A549 (cell line): Measurements from ENCODE around the gene CNOT10. TPM values are rescaled to one million over a fixed set of nuclear protein-coding genes. Genes with fewer than 3 reads are reported as not detected.

Experiments used
- ATAC-seq, 2 experiments: fragments of 200-7000 bp in 1 of 2; fragments of >200 bp in 1 of 2; cut with Nextera tagmentation in 1 of 2; cut with Tn5 transposase in 1 of 2; 3 replicates each; pipeline versions ENCODE4 v1.8.0 to v1.9.1; 2018 to 2020; ENCODE audit warnings: mild to moderate bottlenecking in 1 of 2, moderate library complexity in 1 of 2
- CTCF ChIA-PET: fragments of 300-600 bp; sonication (Branson Sonifier 250); formaldehyde crosslinking; extraction: SDS; loops from one replicate; lab custom pipeline; 2021; ENCODE audit warnings: antibody characterized with exemption, inconsistent platforms; lab: Yijun Ruan, JAX
- POLR2A ChIA-PET: fragments of 350-600 bp; formaldehyde crosslinking; extraction: SDS; loops from one replicate; lab custom pipeline; 2021; ENCODE audit warnings: antibody characterized with exemption, inconsistent platforms; lab: Yijun Ruan, JAX
- DNase-seq, 2 experiments: peaks; one replicate each; pipeline versions ENCODE4 v3.0.0 to v3.0.0-alpha.2; 2011 to 2016; ENCODE audit warnings: low read depth in 1 of 2, low spot score in 1 of 2
- FAIRE-seq: peaks from 2 replicates; lab custom pipeline; 2011; peaks lifted over from hg19 to GRCh38; lab: Jason Lieb, UNC
- H3K27ac ChIP-seq, 2 experiments: fragments of >200 bp; sonication (Bioruptor Twin); formaldehyde crosslinking; 3 replicates each; pipeline ENCODE4 v1.5.1; 2016 to 2017
- H3K4me1 ChIP-seq: fragments of >200 bp; sonication (Bioruptor Twin); formaldehyde crosslinking; 3 replicates; pipeline ENCODE4 v1.6.1; 2016
- H3K4me2 ChIP-seq: fragments of >200 bp; sonication (Bioruptor Twin); formaldehyde crosslinking; 3 replicates; pipeline ENCODE4 v1.6.1; 2016
- H3K4me3 ChIP-seq: fragments of >200 bp; sonication (Bioruptor Twin); formaldehyde crosslinking; 3 replicates; pipeline ENCODE4 v1.5.1; 2016
- H3K9me3 ChIP-seq: fragments of >200 bp; sonication (Bioruptor Twin); formaldehyde crosslinking; 3 replicates; pipeline ENCODE4 v1.6.1; 2016
- CBX8 ChIP-seq: fragments of 200-600 bp; sonication (generic); IDR thresholded peaks from 2 replicates; pipeline ENCODE4 v1.6.1; 2016
- CHD4 ChIP-seq: fragments of 200-600 bp; sonication (generic); IDR thresholded peaks from 2 replicates; pipeline ENCODE4 v1.6.1; 2016; ENCODE audit warnings: antibody characterized with exemption, mild to moderate bottlenecking, borderline replicate concordance
- EHF ChIP-seq: fragments of 250-450 bp; sonication (Bioruptor Pico); IDR thresholded peaks from 2 replicates; pipeline ENCODE4 v1.5.0; 2020; ENCODE audit warnings: mild to moderate bottlenecking
- EHMT2 ChIP-seq: fragments of 200-600 bp; sonication (generic); IDR thresholded peaks from 2 replicates; pipeline ENCODE4 v1.6.1; 2016; ENCODE audit warnings: antibody characterized with exemption, low read depth, mild to moderate bottlenecking, moderate library complexity
- FOSL2 ChIP-seq, 2 experiments: fragments of 450-650 bp in 1 of 2; fragments of >200 bp in 1 of 2; sonication (Bioruptor Twin) in 1 of 2; formaldehyde crosslinking; IDR thresholded peaks; 2 replicates each; pipeline versions ENCODE4 v1.5.0 to v1.6.1; 2016 to 2020; ENCODE audit warnings: mild to moderate bottlenecking in 1 of 2, moderate library complexity in 1 of 2
- GATA3 ChIP-seq: IDR thresholded peaks from 2 replicates; pipeline ENCODE4 v1.6.1; 2012; ENCODE audit warnings: borderline replicate concordance
- HDAC2 ChIP-seq: fragments of 200-600 bp; sonication (generic); IDR thresholded peaks from 2 replicates; pipeline ENCODE4 v1.6.1; 2016
- HES2 ChIP-seq: fragments of >200 bp; sonication (Bioruptor Twin); formaldehyde crosslinking; IDR thresholded peaks from 2 replicates; pipeline ENCODE4 v1.6.1; 2016
- HMGXB4 ChIP-seq: fragments of 250-450 bp; sonication (Bioruptor Pico); IDR thresholded peaks from 2 replicates; pipeline ENCODE4 v1.5.0; 2021; ENCODE audit warnings: mild to moderate bottlenecking, moderate library complexity, borderline replicate concordance
- HOXB13 ChIP-seq: fragments of 250-450 bp; sonication (Bioruptor Pico); IDR thresholded peaks from 2 replicates; pipeline ENCODE4 v1.5.0; 2020; ENCODE audit warnings: low read depth, mild to moderate bottlenecking, moderate library complexity
- HOXB5 ChIP-seq: fragments of 250-450 bp; sonication (Bioruptor Pico); IDR thresholded peaks from 2 replicates; pipeline ENCODE4 v1.5.0; 2020; ENCODE audit warnings: mild to moderate bottlenecking, moderate library complexity
- KDM5A ChIP-seq: fragments of 200-600 bp; sonication (generic); IDR thresholded peaks from 2 replicates; pipeline ENCODE4 v1.6.1; 2016; ENCODE audit warnings: antibody characterized with exemption, mild to moderate bottlenecking
- MAFK ChIP-seq: fragments of 450-650 bp; IDR thresholded peaks from 2 replicates; pipeline ENCODE4 v1.6.1; 2014; ENCODE audit not compliant: partially characterized antibody
- MAX ChIP-seq: IDR thresholded peaks from 2 replicates; pipeline ENCODE4 v1.6.1; 2012
- MYC ChIP-seq: IDR thresholded peaks from 2 replicates; pipeline ENCODE4 v1.6.1; 2012; ENCODE audit warnings: mild to moderate bottlenecking, inconsistent platforms, low read length, improper control_type of control experiment, borderline replicate concordance
- NFE2L2 ChIP-seq: fragments of 150-350 bp; conservative IDR thresholded peaks from 2 replicates; pipeline ENCODE4 v1.6.1; 2014; ENCODE audit warnings: low read length
- NPAS2 ChIP-seq: fragments of 250-450 bp; sonication (Bioruptor Pico); IDR thresholded peaks from 2 replicates; pipeline ENCODE4 v1.8.0; 2022; ENCODE audit warnings: mild to moderate bottlenecking, moderate library complexity, borderline replicate concordance
- PHF8 ChIP-seq: fragments of 200-600 bp; sonication (generic); IDR thresholded peaks from 2 replicates; pipeline ENCODE4 v1.6.1; 2016; ENCODE audit warnings: low read depth, mild to moderate bottlenecking, antibody characterized with exemption, moderate library complexity, borderline replicate concordance
- POLR2AphosphoS2 ChIP-seq: conservative IDR thresholded peaks from 2 replicates; pipeline ENCODE4 v1.6.1; 2012; ENCODE audit warnings: low read length, improper control_type of control experiment, inconsistent platforms
- RARB ChIP-seq: fragments of 250-450 bp; sonication (Bioruptor Pico); IDR thresholded peaks from 2 replicates; pipeline ENCODE4 v1.8.0; 2021; ENCODE audit warnings: mild to moderate bottlenecking, moderate library complexity
- RNF2 ChIP-seq: fragments of 200-600 bp; sonication (generic); IDR thresholded peaks from 2 replicates; pipeline ENCODE4 v1.6.1; 2016; ENCODE audit warnings: low read depth, mild to moderate bottlenecking, antibody characterized with exemption, moderate library complexity, borderline replicate concordance
- SMC3 ChIP-seq: fragments of >200 bp; sonication (Bioruptor Twin); formaldehyde crosslinking; IDR thresholded peaks from 3 replicates; pipeline ENCODE4 v1.6.1; 2018; ENCODE audit warnings: inconsistent platforms
- WGBS: methylation state at CpG from one replicate; pipeline ENCODE4 v1.1.6; 2017; ENCODE audit errors: missing lambda C conversion rate; 5-methylcytosine and 5-hydroxymethylcytosine counted together
- polyA plus RNA-seq, 4 experiments: library from polyadenylated mRNA; depleted of rRNA in 3 of 4; stranded (reverse); fragments of >200 nt; fragmentation: RNase III in 1 of 4; extraction: RNeasy Plus Mini Kit Qiagen cat#74134 plus additional on column Dnase treatment in 1 of 4; gene quantifications; 2 replicates in 3 of 4; 3 replicates in 1 of 4; pipeline ENCODE4 v1.2.3, GENCODE V29; 2011 to 2017

Gene CNOT10
- polyA plus RNA-seq, 2 of the 4 experiments (the other 2 are of a cell fraction), result 23.6 to 43.2 TPM

GRCh38 chr3:32743934-32744333 lies 58.9 kb downstream of the CNOT10 start:
- TF ChIP-seq MYC (no peak), HES2 (no peak)
- H3K4me3 ChIP-seq, result no peak overlapping the region
- DNase-seq (peak in 1 of 2 experiments; percentile 12), FAIRE-seq (no peak), ATAC-seq (no peak)
- 81% methylated on average over 2 of the region's 2 CpGs for WGBS
- no peak overlapping the region for H3K4me2 ChIP-seq
- no peaks in the 10 kb centered on the region for H3K9me3 ChIP-seq
- CTCF ChIA-PET, result interaction anchor here (1.0 to 2.0 kb wide), 2 partner anchors 9 to 88 kb away, joined by 3 to 7 read pairs; no protein-coding TSS in a partner anchor
- H3K4me1 ChIP-seq, result no peaks in the 10 kb centered on the region
- POLR2A ChIA-PET, result no interaction called here
- no peak overlapping the region for H3K27ac ChIP-seq

- FAIRE-seq, result no peak
- H3K9me3 ChIP-seq, result no peaks in the 10 kb centered on the region
- no peak for ATAC-seq
- POLR2A ChIA-PET, result no interaction called here
- DNase-seq, result no peak
- no peak overlapping the region for H3K27ac ChIP-seq
- H3K4me3 ChIP-seq, result no peak overlapping the region
- CTCF ChIA-PET, result no interaction called here
- 96% methylated on average over 1 of the region's 1 CpG for WGBS
- no peak overlapping the region for H3K4me2 ChIP-seq
- H3K4me1 ChIP-seq, result no peaks in the 10 kb centered on the region
- TF ChIP-seq MAX (no peak), SMC3 (no peak), KDM5A (no peak), FOSL2 (IDR thresholded peaks at IDR 0.05) (no peak), FOSL2 (CRISPR knock-in tag; IDR thresholded peaks at IDR 0.05) (no peak), HMGXB4 (CRISPR knock-in tag) (no peak), POLR2AphosphoS2 (no peak), HOXB13 (CRISPR knock-in tag) (no peak), RNF2 (no peak), NPAS2 (no peak), EHF (CRISPR knock-in tag) (no peak), HOXB5 (CRISPR knock-in tag) (no peak), GATA3 (no peak), RARB (CRISPR knock-in tag) (no peak), HDAC2 (no peak), NFE2L2 (no peak), CBX8 (no peak), EHMT2 (no peak), PHF8 (no peak), CHD4 (no peak), MAFK (no peak)
Measured at GRCh38 chr3:32751377-32751776, 66.4 kb downstream of the CNOT10 start.

- Histone ChIP-seq H3K4me3 (no peak overlapping the region), H3K4me2 (no peak overlapping the region), H3K27ac (no peak overlapping the region), H3K4me1 (no peaks in the 10 kb centered on the region), H3K9me3 (no peaks in the 10 kb centered on the region)
- ChIA-PET POLR2A (no interaction called here), CTCF (interaction anchor here (0.8 kb wide), 1 partner anchor 21 kb away, joined by 4 read pairs; no protein-coding TSS in a partner anchor)
- ATAC-seq, result no peak
- 81% methylated on average over 3 of the region's 3 CpGs for WGBS
- TF ChIP-seq PHF8, result no peak
- no peak for FAIRE-seq
- no peak for DNase-seq
Measured at GRCh38 chr3:32755761-32756160, 70.8 kb downstream of the CNOT10 start.
